ENCODE data around the gene TIGD7.
"Not testable (repeated sequence)": the region's sequence is repeated elsewhere in the genome, so short reads cannot be mapped to it uniquely, and the experiment has no call there.

The TIGD7 gene

GRCh38 chr16:3282103-3282729, 23.0 kb downstream of the TIGD7 start:
- no peak for DNase-seq (ENCODE audit: low read depth)

- no peak for DNase-seq (ENCODE audit: low read depth)
These were observed 23.9 kb downstream of the TIGD7 start for GRCh38 chr16:3281222-3281820.

GRCh38 chr16:3276679-3277078, 28.6 kb downstream of the TIGD7 start:
- no peak for DNase-seq (ENCODE audit: low read depth)

DNA sequence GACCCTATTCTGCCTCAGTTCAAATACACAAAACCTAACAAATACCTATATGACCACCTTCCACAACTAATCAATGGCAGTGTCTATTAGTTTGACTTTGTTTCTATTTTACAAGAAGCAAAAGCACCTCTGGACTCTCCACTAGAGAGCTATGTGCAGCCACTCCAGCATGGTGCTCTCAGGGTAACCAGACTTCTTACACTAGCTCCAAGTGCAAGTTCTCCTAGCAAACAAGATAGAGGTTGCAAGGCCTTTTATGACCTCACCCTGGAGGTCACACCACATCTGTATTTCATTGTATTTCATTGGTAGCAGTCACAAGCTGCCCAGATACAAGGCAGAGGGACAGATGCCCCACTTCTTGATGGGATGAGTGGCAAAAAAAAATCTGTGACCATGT, 30.3 kb downstream of the TIGD7 start:
- no peak for DNase-seq (ENCODE audit: low read depth)

GRCh38 chr16:3274490-3274889, 30.7 kb downstream of the TIGD7 start:
- DNase-seq (ENCODE audit: low read depth), result peak; percentile 52

DNA sequence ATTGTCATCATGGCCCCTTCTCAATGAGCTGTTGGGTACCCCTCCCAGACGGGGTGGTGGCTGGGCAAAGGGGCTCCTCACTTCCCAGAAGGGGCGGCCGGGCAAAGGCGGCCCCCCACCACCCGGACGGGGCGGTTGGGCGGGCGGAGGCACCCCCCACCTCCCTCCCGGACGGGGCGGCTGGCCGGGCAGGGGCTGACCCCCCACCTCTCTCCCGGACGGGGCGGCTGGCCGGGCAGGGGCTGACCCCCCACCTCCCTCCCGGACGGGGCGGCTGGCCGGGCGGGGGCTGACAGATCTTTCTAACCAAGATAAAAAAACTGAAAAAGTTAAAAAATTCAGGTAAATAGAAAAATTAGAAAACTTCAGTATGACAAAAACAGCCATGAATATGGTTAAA, 33.9 kb downstream of the TIGD7 start:
- not testable (repeated sequence) for DNase-seq (ENCODE audit: low read depth)

DNA sequence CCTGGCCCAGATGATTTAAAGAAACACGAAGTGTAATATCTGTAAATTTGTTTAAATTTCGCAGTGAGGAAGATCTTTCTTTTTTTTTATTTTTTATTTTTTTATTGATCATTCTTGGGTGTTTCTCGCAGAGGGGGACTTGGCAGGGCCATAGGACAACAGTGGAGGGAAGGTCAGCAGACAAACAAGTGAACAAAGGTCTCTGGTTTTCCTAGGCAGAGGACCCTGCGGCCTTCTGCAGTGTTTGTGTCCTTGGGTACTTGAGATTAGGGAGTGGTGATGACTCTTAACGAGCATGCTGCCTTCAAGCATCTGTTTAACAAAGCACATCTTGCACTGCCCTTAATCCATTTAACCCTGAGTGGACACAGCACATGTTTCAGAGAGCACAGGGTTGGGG, 34.5 kb downstream of the TIGD7 start:
- DNase-seq (ENCODE audit: low read depth), result not testable (repeated sequence)

DNA sequence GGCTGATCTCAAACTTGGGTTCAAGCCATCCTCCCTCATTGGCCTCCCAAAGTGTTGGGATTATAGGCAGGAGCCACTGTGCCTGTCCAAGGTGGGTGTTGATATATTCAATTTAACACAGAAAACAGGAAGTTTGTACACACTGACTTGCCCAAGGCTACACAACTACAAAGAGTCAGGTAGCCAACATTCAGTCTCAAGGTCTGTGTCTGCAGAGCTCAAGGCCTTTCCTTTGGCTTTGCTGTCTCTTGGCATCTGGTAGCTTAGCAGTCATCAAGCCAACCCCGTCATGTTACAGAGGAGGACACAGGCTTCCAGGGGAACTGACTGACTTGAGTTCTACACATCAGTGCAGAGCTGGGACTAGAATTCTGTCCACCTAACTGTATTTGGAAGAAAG, 36.9 kb downstream of the TIGD7 start:
- no peak for DNase-seq (ENCODE audit: low read depth)

DNA sequence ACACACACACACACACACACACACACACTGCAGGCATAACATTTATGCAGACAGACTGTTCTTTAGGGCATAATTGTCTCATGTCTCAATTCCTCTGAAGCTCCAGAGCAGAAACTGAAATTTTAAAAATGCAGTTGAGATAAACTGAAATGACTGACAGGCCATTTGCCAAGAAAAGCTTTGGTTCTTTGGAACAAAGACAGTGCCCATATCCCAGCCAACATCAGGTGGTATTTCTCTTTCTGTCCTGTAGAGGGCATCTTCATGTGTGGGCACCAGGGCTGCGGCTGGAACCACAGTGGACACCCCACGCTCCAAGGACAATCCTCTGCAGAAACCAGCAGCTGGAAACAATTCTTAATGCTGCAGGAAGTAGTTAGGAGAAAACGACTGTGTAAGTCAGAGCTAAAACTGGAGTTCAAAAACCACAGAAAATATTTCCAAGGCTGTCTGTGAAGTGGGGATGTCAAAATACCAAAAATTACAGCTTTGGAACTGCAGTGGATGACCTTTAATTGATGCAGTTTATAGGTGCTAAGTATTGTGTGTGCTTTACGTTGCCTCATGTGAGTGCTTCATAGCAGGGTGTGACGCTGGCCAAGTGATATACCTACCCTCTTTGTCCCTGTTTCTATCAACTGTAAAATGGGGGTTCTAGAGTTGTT, 38.2 kb downstream of the TIGD7 start:
- peak; percentile 48 for DNase-seq (ENCODE audit: low read depth)

GRCh38 chr16:3264137-3265036, 40.8 kb downstream of the TIGD7 start:
- peak; percentile 96 for DNase-seq (ENCODE audit: low read depth)

DNA sequence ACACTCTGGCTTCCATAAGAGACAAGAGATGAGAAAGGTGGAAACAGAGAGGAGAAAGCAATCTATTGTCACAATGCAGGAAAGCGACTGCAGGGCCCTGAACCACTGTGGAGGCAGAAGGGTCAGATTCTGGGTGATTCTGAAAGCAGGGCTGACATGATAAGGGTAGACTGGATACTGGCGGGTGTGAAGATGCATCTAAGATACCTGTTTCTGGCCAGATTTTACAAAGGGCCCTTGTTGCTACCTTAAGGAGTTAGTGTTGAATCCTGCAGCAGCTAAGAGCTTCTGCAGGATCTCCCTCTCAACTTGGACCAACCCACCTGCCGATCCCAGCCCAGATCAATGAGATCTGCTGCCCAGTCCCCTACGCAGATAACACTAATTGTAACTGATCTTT, 42.7 kb downstream of the TIGD7 start:
- DNase-seq (ENCODE audit: low read depth), result no peak

DNA sequence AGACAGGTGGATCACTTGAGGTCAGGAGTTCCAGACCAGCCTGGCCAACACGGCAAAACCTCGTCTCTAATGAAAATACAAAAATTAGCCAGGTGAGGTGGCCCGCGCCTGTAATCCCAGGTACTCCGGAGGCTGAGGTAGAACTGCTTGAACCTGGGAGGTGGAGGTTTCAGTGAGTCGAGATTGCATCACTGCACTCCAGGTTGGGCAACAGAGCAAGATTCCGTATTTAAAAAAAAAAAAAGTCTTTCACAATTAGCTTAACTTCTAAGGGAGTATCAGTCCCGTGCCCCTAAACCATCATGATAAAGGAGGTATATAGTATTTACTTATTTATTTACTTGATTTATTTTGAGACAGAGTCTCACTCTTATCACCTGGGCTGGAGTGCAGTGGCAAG, 45.4 kb downstream of the TIGD7 start:
- DNase-seq (ENCODE audit: low read depth), result no peak

GRCh38 chr16:3256866-3257465, 48.3 kb downstream of the TIGD7 start:
- DNase-seq (ENCODE audit: low read depth), result no peak

- DNase-seq (ENCODE audit: low read depth), result no peak
These were observed 48.9 kb downstream of the TIGD7 start, which contains the start of gene MEFV for GRCh38 chr16:3256146-3256865. TSS of gene MEFV (minus strand) at chr16:3256633. CDS start at chr16:3256587, 46 bp downstream.

- no peak for DNase-seq (ENCODE audit: low read depth)
These were observed 50.9 kb downstream of the TIGD7 start for GRCh38 chr16:3254309-3254708.

- DNase-seq (ENCODE audit: low read depth), result no peak
These were observed 52.3 kb downstream of the TIGD7 start for GRCh38 chr16:3252967-3253366.

DNA sequence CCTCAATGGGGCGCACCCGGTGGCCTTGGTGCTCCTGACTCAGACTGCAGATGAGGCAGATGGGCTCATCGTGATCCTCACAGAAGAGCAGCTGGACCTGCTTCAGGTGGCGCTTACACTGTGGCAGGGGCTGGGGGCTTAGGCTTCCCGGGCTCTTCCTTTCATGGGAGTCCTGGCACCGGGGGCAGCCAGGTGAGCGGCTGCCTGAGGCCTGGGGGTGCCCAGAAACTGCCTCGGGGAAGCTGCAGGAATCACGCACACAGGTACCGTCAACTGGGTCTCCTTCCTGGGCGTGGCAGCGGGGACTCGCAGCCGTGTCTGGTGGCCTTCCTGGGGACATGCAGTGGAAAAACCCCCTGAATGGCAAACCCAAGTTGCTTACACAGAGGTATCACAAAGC, 55.8 kb downstream of the TIGD7 start:
- DNase-seq (ENCODE audit: low read depth), result no peak

DNA sequence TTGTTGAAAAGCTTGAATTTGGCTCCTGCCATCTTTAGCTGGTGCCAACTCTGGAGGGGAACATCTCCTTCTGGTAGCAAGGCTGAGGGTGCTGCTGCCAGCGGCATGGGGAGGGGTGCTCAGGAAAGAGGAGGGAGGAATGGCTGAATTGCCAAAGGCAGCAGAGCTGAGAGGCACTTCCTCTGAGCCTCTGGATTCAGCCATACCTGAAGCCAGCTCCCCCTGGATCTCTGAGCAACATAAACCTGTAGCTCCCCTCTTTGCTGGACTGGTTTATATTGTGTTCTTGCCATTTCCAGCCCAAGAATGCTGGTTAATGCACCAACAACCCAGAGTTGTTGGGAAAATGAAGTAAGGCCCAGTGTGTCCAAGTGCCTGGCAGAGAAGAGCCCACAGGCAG, 56.2 kb downstream of the TIGD7 start:
- no peak for DNase-seq (ENCODE audit: low read depth)

Measured in amniotic epithelial cell (primary cell).